Astrocyte of the hippocampus (primary cell): ENCODE results near the gene ANAPC16.
"Not testable (repeated sequence)": the region's sequence is repeated elsewhere in the genome, so short reads cannot be mapped to it uniquely, and the experiment has no call there.

Experiments
- DNase-seq: peaks from one replicate; pipeline ENCODE4 v3.0.0; 2011; ENCODE audit warnings: low read depth, low spot score

ANAPC16 gene

DNA sequence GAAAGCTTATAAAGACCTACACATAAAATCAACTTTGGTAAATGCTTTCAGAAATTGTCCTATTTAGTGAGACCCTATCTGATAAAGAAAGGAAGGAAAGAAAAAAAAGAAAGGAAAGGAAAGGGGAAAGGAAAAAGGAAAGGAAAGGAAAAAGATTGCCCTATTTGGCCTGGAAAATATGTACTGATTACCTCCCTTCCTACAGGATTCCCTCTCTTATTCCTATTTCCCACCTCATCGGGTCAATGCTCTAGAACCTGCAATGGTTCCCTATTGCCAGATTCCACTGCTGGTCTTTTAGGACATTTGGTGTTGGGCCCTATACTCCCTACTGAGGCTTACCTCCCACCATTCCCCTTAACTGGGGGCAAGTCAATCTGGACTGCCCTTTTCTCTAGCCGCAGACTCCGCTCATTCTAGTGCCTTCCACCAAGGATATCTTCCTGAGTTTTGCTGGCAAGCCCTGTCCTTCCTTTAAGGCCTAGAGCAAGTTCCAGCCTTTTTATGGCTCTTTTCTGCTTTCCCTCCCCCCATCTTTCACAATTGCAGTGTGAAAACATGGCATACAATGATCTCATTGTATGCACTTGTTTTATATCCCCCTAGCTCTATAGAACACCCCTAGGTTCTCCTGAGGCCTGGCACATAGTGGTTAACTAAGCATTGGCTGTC is 62.3 kb downstream of the ANAPC16 start:
- DNase-seq = no peak

GRCh38 chr10:72278668-72279393 is 63.0 kb downstream of the ANAPC16 start:
- no peak for DNase-seq

DNA sequence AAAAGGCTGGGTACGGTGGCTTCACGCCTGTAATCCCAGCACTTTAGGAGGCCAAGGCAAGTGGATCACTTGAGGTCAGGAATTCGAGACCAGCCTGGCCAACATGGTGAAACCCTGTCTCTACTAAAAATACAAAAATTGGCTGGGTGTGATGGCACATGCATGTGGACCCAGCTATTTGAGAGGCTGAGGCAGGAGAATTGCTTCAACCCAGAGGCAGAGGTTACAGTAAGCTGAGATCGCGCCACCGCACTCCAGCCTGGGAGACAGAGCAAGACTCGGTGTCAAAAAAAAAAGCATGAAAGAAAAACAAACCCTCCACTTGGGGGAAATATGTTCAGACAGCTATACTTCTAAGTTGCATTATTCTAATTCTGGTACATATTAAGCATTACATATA is 63.8 kb downstream of the ANAPC16 start:
- DNase-seq = not testable (repeated sequence)

DNA sequence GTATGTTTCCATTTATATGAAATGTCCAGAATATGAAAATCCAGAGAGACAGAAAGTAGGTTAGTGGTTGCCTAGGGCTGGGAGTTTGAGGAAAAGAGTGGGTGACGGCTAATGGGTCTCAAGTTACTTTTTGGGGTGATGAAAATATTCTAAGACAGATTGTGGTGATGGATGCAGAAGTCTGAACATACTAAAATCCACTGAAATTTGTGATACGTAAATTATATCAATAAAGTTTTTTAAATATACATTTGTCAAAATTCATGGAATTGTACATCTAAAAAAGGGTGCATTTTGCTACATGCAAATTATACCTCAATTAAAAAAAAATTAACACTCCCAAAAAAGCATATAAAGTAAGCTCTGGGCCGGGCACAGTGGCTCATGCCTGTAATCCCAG is 67.3 kb downstream of the ANAPC16 start:
- DNase-seq = no peak
